SK-N-SH (cell line): ENCODE measurements around the gene MALT1. TPM values are rescaled to one million over a fixed set of nuclear protein-coding genes. Genes with fewer than 3 reads are reported as not detected.

Experiments
- CTCF ChIA-PET: fragments of 300-600, 350-600 bp; formaldehyde crosslinking; extraction: SDS; loops from one replicate; lab custom pipeline; 2021; lab: Yijun Ruan, JAX
- POLR2A ChIA-PET: fragments of 350-600 bp; sonication (Branson Sonifier 250); formaldehyde crosslinking; extraction: SDS; loops from one replicate; lab custom pipeline; 2020; ENCODE audit warnings: antibody characterized with exemption, inconsistent platforms; lab: Yijun Ruan, JAX
- DNase-seq: peaks from one replicate; pipeline ENCODE4 v3.0.0; 2012
- H2AFZ ChIP-seq: fragments of 200-600 bp; sonication (generic); 2 replicates; pipeline ENCODE4 v1.8.1; 2016; ENCODE audit warnings: antibody characterized with exemption, mild to moderate bottlenecking, low read depth
- H3F3A ChIP-seq: fragments of 200-600 bp; sonication (generic); replicated peaks from 2 replicates; pipeline ENCODE3; 2016; ENCODE audit warnings: antibody characterized with exemption, mild to moderate bottlenecking; ENCODE audit not compliant: insufficient read depth
- H3K27ac ChIP-seq, 2 experiments: fragments of 200-500 bp in 1 of 2; fragments of 200-600 bp in 1 of 2; sonication (Bioruptor generic) in 1 of 2; sonication (generic), shearing (Covaris generic) in 1 of 2; 2 replicates each; pipeline versions ENCODE4 v1.5.1 to v1.6.1; 2014 to 2016; ENCODE audit warnings: low read depth in 2 of 2, inconsistent platforms in 1 of 2, low read length in 1 of 2, mild to moderate bottlenecking in 1 of 2, mixed read lengths in 1 of 2
- H3K27me3 ChIP-seq: fragments of 200-600 bp; sonication (generic), shearing (Covaris generic); 2 replicates; pipeline ENCODE4 v1.6.1; 2016; ENCODE audit warnings: mixed run types; ENCODE audit not compliant: insufficient read depth
- H3K36me3 ChIP-seq, 2 experiments: fragments of 200-500 bp in 1 of 2; fragments of 200-600 bp in 1 of 2; sonication (Bioruptor generic) in 1 of 2; sonication (generic) in 1 of 2; replicated peaks in 1 of 2; 2 replicates each; pipeline versions ENCODE3 to v1.5.1; 2014 to 2016; ENCODE audit warnings: low read length in 1 of 2, mild to moderate bottlenecking in 1 of 2; ENCODE audit not compliant: insufficient read depth in 2 of 2, control insufficient read depth in 1 of 2
- H3K4me1 ChIP-seq, 2 experiments: fragments of 200-500 bp in 1 of 2; fragments of 200-600 bp in 1 of 2; sonication (Bioruptor generic) in 1 of 2; sonication (generic), shearing (Covaris generic) in 1 of 2; 2 replicates each; pipeline versions ENCODE4 v1.5.1 to v1.6.1; 2014 to 2016; ENCODE audit warnings: low read depth in 1 of 2, low read length in 1 of 2, mixed run types in 1 of 2; ENCODE audit not compliant: insufficient read depth in 2 of 2, control insufficient read depth in 1 of 2
- H3K4me2 ChIP-seq: fragments of 200-600 bp; sonication (generic), shearing (Covaris generic); 2 replicates; pipeline ENCODE4 v1.6.1; 2017; ENCODE audit warnings: mixed run types
- H3K4me3 ChIP-seq, 2 experiments: fragments of 200-500 bp in 1 of 2; fragments of 200-600 bp in 1 of 2; sonication (Bioruptor generic) in 1 of 2; sonication (generic), shearing (Covaris generic) in 1 of 2; 2 replicates each; pipeline versions ENCODE4 v1.5.1 to v1.8.1; 2014 to 2016; ENCODE audit warnings: low read depth in 2 of 2, inconsistent platforms in 1 of 2, low read length in 1 of 2, mild to moderate bottlenecking in 1 of 2, mixed read lengths in 1 of 2, moderate library complexity in 1 of 2
- H3K79me2 ChIP-seq: fragments of 200-600 bp; sonication (generic); 2 replicates; pipeline ENCODE4 v1.8.1; 2017; ENCODE audit warnings: mild to moderate bottlenecking; ENCODE audit not compliant: insufficient read depth
- H3K9ac ChIP-seq: fragments of 200-600 bp; sonication (generic); 2 replicates; pipeline ENCODE4 v1.6.1; 2017; ENCODE audit warnings: mixed run types
- H3K9me2 ChIP-seq: fragments of 200-600 bp; sonication (generic); 2 replicates; pipeline ENCODE4 v1.6.1; 2017; ENCODE audit warnings: mixed run types
- H3K9me3 ChIP-seq: fragments of 200-600 bp; sonication (generic); 2 replicates; pipeline ENCODE4 v1.6.1; 2017; ENCODE audit warnings: mixed run types, mild to moderate bottlenecking, moderate library complexity
- H4K20me1 ChIP-seq: fragments of 200-600 bp; sonication (generic); 2 replicates; pipeline ENCODE4 v1.6.1; 2017; ENCODE audit warnings: mild to moderate bottlenecking, mixed run types; ENCODE audit not compliant: insufficient read depth
- CHD2 ChIP-seq: fragments of 150-350 bp; IDR thresholded peaks from 2 replicates; pipeline ENCODE4 v1.6.1; 2018; ENCODE audit warnings: low read length; ENCODE audit not compliant: partially characterized antibody
- FOSL2 ChIP-seq: IDR thresholded peaks from 2 replicates; pipeline ENCODE4 v1.4.0; 2012; ENCODE audit warnings: low read depth, mild to moderate bottlenecking, moderate library complexity, borderline replicate concordance
- FOXM1 ChIP-seq: IDR thresholded peaks from 2 replicates; pipeline ENCODE4 v1.4.0; 2012; ENCODE audit warnings: low read depth, mild to moderate bottlenecking
- GABPA ChIP-seq: IDR thresholded peaks from 2 replicates; pipeline ENCODE4 v1.4.0; 2012; ENCODE audit warnings: low read depth, mild to moderate bottlenecking
- NFIC ChIP-seq: IDR thresholded peaks from 2 replicates; pipeline ENCODE4 v1.4.0; 2012; ENCODE audit warnings: borderline replicate concordance
- NRF1 ChIP-seq: IDR thresholded peaks from 2 replicates; pipeline ENCODE4 v1.6.1; 2012; ENCODE audit warnings: low read depth, mild to moderate bottlenecking, low read length
- POLR2AphosphoS5 ChIP-seq: IDR thresholded peaks from 2 replicates; pipeline ENCODE4 v1.6.1; 2012; ENCODE audit warnings: low read depth, low read length
- RAD21 ChIP-seq: IDR thresholded peaks from 2 replicates; pipeline ENCODE4 v1.6.1; 2012; ENCODE audit warnings: mild to moderate bottlenecking, low read length
- RCOR1 ChIP-seq: fragments of 150-350 bp; IDR thresholded peaks from 2 replicates; pipeline ENCODE4 v1.6.1; 2017; ENCODE audit warnings: antibody characterized with exemption, low read length
- SIN3A ChIP-seq: IDR thresholded peaks from 2 replicates; pipeline ENCODE4 v1.6.1; 2012; ENCODE audit warnings: low read depth, mild to moderate bottlenecking, low read length, moderate library complexity, borderline replicate concordance
- SMC3 ChIP-seq: IDR thresholded peaks from 2 replicates; pipeline ENCODE4 v1.6.1; 2012; ENCODE audit warnings: low read depth, low read length, improper control_type of control experiment
- TAF1 ChIP-seq: IDR thresholded peaks from 2 replicates; pipeline ENCODE4 v1.6.1; 2012; ENCODE audit warnings: low read depth, mild to moderate bottlenecking, low read length, moderate library complexity, borderline replicate concordance
- YY1 ChIP-seq: IDR thresholded peaks from 2 replicates; pipeline ENCODE4 v1.4.0; 2012; ENCODE audit warnings: low read depth, mild to moderate bottlenecking
- WGBS: methylation state at CpG from one replicate; pipeline ENCODE4 v1.1.6; 2017; ENCODE audit warnings: low lambda C conversion rate; 5-methylcytosine and 5-hydroxymethylcytosine counted together
- polyA plus RNA-seq, 3 experiments: library from polyadenylated mRNA; depleted of rRNA; stranded (reverse); fragments of >200 nt; gene quantifications; 2 replicates each; pipeline ENCODE4 v1.2.3, GENCODE V29; 2012
- TF ChIP-seq, protein P1 (sequence below): IDR thresholded peaks from 2 replicates; pipeline ENCODE4 v1.6.1; 2012; ENCODE audit warnings: mild to moderate bottlenecking, low read depth, low read length, moderate library complexity
- TF ChIP-seq, protein P2 (sequence below): fragments of 150-350 bp; IDR thresholded peaks from 2 replicates; pipeline ENCODE4 v1.6.1; 2016; ENCODE audit warnings: mild to moderate bottlenecking, low read depth, low read length
- TF ChIP-seq, protein P3 (sequence below): IDR thresholded peaks from 2 replicates; pipeline ENCODE4 v1.4.0; 2012; ENCODE audit warnings: low read depth, borderline replicate concordance
- TF ChIP-seq, protein P4 (sequence below): IDR thresholded peaks from 2 replicates; pipeline ENCODE4 v1.4.0; 2012; ENCODE audit warnings: low read depth

The MALT1 gene
- polyA plus RNA-seq, 1 of the 3 experiments (the other 2 are of a cell fraction): 6.6 TPM

DNA sequence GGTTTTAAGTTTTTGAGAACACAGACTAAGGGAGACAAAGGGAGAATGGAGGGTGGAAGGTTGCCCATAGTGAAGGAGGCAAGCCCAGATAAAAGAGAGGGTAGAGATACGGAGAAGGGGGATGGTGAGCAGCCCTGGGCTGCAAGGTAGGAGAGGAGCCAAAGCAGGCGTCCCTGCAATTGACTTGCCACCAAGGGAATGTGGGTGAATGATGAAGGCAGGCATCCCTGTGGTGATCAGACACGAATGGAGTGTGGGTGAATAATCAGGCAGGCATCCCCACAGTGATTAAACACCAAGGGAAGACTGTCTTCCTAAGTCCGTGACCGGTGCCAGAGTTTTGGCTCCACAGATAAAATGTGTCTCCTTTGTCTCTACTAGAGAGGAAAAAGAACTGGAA, 25.9 kb upstream of the MALT1 start:
- no peak overlapping the region for H3K27ac ChIP-seq
- H3K79me2 ChIP-seq: no peaks in the 10 kb centered on the region
- TF ChIP-seq FOSL2: peak; percentile 29; the same call in 1 of the 2 replicates
- TF ChIP-seq, protein P1, sequence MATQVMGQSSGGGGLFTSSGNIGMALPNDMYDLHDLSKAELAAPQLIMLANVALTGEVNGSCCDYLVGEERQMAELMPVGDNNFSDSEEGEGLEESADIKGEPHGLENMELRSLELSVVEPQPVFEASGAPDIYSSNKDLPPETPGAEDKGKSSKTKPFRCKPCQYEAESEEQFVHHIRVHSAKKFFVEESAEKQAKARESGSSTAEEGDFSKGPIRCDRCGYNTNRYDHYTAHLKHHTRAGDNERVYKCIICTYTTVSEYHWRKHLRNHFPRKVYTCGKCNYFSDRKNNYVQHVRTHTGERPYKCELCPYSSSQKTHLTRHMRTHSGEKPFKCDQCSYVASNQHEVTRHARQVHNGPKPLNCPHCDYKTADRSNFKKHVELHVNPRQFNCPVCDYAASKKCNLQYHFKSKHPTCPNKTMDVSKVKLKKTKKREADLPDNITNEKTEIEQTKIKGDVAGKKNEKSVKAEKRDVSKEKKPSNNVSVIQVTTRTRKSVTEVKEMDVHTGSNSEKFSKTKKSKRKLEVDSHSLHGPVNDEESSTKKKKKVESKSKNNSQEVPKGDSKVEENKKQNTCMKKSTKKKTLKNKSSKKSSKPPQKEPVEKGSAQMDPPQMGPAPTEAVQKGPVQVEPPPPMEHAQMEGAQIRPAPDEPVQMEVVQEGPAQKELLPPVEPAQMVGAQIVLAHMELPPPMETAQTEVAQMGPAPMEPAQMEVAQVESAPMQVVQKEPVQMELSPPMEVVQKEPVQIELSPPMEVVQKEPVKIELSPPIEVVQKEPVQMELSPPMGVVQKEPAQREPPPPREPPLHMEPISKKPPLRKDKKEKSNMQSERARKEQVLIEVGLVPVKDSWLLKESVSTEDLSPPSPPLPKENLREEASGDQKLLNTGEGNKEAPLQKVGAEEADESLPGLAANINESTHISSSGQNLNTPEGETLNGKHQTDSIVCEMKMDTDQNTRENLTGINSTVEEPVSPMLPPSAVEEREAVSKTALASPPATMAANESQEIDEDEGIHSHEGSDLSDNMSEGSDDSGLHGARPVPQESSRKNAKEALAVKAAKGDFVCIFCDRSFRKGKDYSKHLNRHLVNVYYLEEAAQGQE: no peak
- TF ChIP-seq, protein P2, sequence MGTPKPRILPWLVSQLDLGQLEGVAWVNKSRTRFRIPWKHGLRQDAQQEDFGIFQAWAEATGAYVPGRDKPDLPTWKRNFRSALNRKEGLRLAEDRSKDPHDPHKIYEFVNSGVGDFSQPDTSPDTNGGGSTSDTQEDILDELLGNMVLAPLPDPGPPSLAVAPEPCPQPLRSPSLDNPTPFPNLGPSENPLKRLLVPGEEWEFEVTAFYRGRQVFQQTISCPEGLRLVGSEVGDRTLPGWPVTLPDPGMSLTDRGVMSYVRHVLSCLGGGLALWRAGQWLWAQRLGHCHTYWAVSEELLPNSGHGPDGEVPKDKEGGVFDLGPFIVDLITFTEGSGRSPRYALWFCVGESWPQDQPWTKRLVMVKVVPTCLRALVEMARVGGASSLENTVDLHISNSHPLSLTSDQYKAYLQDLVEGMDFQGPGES: no peak
- TF ChIP-seq, all 33 proteins: peak for 1
- Histone ChIP-seq H3K9ac (no peak overlapping the region), H3K4me2 (no peak overlapping the region; the same call in 1 of the 2 replicates), H3K4me1 (peaks cover 0 to 4% of the 10 kb centered on the region in 2 experiments; a peak in 1 of 4 replicates), H3K4me3 (no peak overlapping the region), H3K27me3 (no peaks in the 10 kb centered on the region), H3F3A (no peaks in the 10 kb centered on the region), H3K9me3 (no peaks in the 10 kb centered on the region), H4K20me1 (no peaks in the 10 kb centered on the region), H3K9me2 (no peaks in the 10 kb centered on the region), H3K36me3 (no peaks in the 10 kb centered on the region), H2AFZ (no peak overlapping the region)
- ChIA-PET POLR2A (no interaction called here), CTCF (no interaction called here)
- DNase-seq: no peak
- WGBS: 51% methylated on average over 5 of the region's 5 CpGs

DNA sequence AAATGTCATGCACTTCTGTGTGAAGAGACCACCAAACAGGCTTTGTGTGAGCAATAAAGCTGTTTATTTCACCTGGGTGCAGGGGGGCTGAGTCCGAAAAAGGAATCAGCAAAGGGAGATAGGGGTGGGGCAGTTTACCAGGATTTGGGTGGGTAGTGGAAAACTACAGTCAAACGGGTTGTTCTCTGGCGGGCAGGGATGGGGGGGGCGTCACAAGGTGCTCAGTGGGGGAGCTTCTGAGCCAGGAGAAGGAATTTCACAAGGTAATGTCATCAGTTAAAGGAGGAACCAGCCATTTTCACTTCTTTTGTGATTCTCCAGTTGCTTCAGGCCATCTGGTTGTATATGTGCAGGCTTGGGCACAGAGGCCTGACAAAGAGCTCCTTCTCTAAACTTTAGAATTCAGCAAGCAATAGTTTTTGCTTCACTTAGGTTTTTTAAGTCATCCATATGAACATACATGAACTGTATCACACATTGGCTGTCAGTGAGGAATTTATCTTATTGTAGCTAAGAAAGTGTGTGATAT, 24.9 kb upstream of the MALT1 start:
- Histone ChIP-seq H2AFZ (no peak overlapping the region), H3K4me2 (no peak overlapping the region), H3K9me3 (no peaks in the 10 kb centered on the region), H3K4me3 (no peak overlapping the region), H4K20me1 (no peaks in the 10 kb centered on the region), H3K9ac (no peak overlapping the region), H3K79me2 (no peaks in the 10 kb centered on the region), H3K27me3 (no peaks in the 10 kb centered on the region), H3K27ac (no peak overlapping the region), H3K9me2 (no peaks in the 10 kb centered on the region), H3K36me3 (no peaks in the 10 kb centered on the region), H3F3A (no peaks in the 10 kb centered on the region), H3K4me1 (no peaks in the 10 kb centered on the region)
- TF ChIP-seq NRF1: no peak
- no peak for TF ChIP-seq SIN3A
- no peak for TF ChIP-seq FOSL2
- TF ChIP-seq RAD21: no peak
- TF ChIP-seq POLR2AphosphoS5: no peak
- no peak for TF ChIP-seq CHD2
- TF ChIP-seq, protein P3, sequence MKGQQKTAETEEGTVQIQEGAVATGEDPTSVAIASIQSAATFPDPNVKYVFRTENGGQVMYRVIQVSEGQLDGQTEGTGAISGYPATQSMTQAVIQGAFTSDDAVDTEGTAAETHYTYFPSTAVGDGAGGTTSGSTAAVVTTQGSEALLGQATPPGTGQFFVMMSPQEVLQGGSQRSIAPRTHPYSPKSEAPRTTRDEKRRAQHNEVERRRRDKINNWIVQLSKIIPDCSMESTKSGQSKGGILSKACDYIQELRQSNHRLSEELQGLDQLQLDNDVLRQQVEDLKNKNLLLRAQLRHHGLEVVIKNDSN: no peak
- TF ChIP-seq FOXM1: no peak
- no peak for TF ChIP-seq RCOR1
- no peak for TF ChIP-seq NFIC
- no peak for TF ChIP-seq GABPA
- TF ChIP-seq SMC3: no peak
- TF ChIP-seq YY1: no peak
- TF ChIP-seq TAF1: no peak
- TF ChIP-seq, protein P4, sequence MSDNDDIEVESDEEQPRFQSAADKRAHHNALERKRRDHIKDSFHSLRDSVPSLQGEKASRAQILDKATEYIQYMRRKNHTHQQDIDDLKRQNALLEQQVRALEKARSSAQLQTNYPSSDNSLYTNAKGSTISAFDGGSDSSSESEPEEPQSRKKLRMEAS: no peak
- CTCF ChIA-PET: interaction anchor here (2.0 kb wide), 1 partner anchor 118 kb away, joined by 7 read pairs; no protein-coding TSS in a partner anchor
- no peak for DNase-seq
- WGBS: 83% methylated on average over 4 of the region's 4 CpGs
- POLR2A ChIA-PET: no interaction called here
